Measurements from ENCODE around the gene SCIN. TPM values are rescaled to one million over a fixed set of nuclear protein-coding genes. Genes with fewer than 3 reads are reported as not detected.

The SCIN gene
- total and polyA plus RNA-seq, 2 of the 8 experiments (the other 6 are each of a cell fraction or from before 2014, with no cell fraction given) = 0.47 to 1.9 TPM

DNA sequence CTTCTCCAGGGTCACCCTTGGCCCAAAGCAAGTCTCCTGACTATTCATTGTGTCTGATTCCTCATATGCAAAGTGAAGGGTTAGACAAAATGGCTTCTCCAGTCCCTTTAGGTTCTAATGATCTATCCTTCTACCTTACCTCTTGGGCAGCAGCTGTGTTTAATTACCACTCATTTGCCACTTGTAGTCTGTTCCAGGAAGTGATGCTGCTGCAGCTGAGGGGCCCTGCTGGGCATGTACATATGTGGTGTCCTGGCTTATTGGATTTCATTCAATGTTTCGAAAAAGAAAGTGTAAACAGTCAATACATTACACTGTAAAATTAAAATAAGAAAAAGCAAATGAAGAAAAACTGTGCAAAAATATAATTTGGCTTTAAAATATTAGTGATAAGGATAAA lies 36.6 kb downstream of the SCIN start:
- Histone ChIP-seq H3K27ac (ENCODE audit: low read depth, low read length) (no peak overlapping the region), H3K36me3 (ENCODE audit: control insufficient read depth in 2 of 4, insufficient read depth in 4 of 4, low read length in 3 of 4) (no peaks in the 10 kb centered on the region), H3K27me3 (replicated peaks in 1 of 4; ENCODE audit: control insufficient read depth in 3 of 4, extremely low read depth in 1 of 4, insufficient read depth in 3 of 4, low read length in 3 of 4) (no peaks in the 10 kb centered on the region), H2BK12ac (ENCODE audit: low read depth, low read length) (no peak overlapping the region), H2BK15ac (ENCODE audit: low read length) (no peak overlapping the region), H3K79me2 (ENCODE audit: control insufficient read depth in 1 of 2, insufficient read depth in 2 of 2, low read length in 2 of 2) (no peaks in the 10 kb centered on the region), H4K5ac (ENCODE audit: insufficient read length, low read depth, low read length) (no peak overlapping the region), H4K91ac (replicated peaks; ENCODE audit: insufficient read length, low read length) (no peak overlapping the region), H2AFZ (ENCODE audit: low read length) (peak overlapping the region; percentile 74; the same call in 1 of the 2 replicates), H3K18ac (ENCODE audit: extremely low read depth, low read length) (no peak overlapping the region), H3K79me1 (ENCODE audit: low read depth, low read length) (no peaks in the 10 kb centered on the region), H2AK5ac (ENCODE audit: low read depth, low read length) (no peak overlapping the region), H3K4me1 (replicated peaks in 1 of 4; ENCODE audit: control insufficient read depth in 3 of 4, insufficient read depth in 4 of 4, low read length in 3 of 4) (no peaks in the 10 kb centered on the region), H3K23me2 (ENCODE audit: low read depth, low read length) (no peaks in the 10 kb centered on the region), H2BK5ac (ENCODE audit: low read depth, low read length) (no peak overlapping the region), H3K4ac (replicated peaks; ENCODE audit: insufficient read length, low read depth, low read length) (no peak overlapping the region), H2BK120ac (replicated peaks; ENCODE audit: low read depth, low read length) (no peak overlapping the region), H3K9ac (replicated peaks in 1 of 4; ENCODE audit: extremely low read depth in 1 of 4, low read depth in 3 of 4, low read length in 3 of 4) (no peak overlapping the region), H3K14ac (ENCODE audit: insufficient read length) (no peak overlapping the region), H3K9me3 (ENCODE audit: insufficient read depth in 2 of 2, low read depth in 1 of 2, low read length in 1 of 2) (no peaks in the 10 kb centered on the region), H2BK20ac (ENCODE audit: low read length) (no peak overlapping the region), H3K56ac (replicated peaks; ENCODE audit: insufficient read length, low read depth, low read length) (no peak overlapping the region), H3K4me2 (ENCODE audit: insufficient read depth in 1 of 2, low read depth in 2 of 2, low read length in 2 of 2) (no peak overlapping the region), H3K23ac (ENCODE audit: insufficient read length) (no peak overlapping the region), H4K20me1 (replicated peaks in 1 of 2; ENCODE audit: control insufficient read depth in 1 of 2, insufficient read depth in 2 of 2, low read length in 2 of 2) (no peaks in the 10 kb centered on the region), H4K8ac (ENCODE audit: extremely low read depth, insufficient read depth, low read length) (no peak overlapping the region), H3K4me3 (ENCODE audit: extremely low read depth in 1 of 4, insufficient read depth in 2 of 4, low read depth in 3 of 4, low read length in 4 of 4) (no peak overlapping the region)
- 0 out of 2 replicates have a peak, but pooled peaks have one; percentile 16 for TF ChIP-seq YY1 (IDR thresholded peaks at IDR 0.05; ENCODE audit: low read depth, low read length)
- no peak for TF ChIP-seq TEAD4 (IDR thresholded peaks at IDR 0.05; ENCODE audit: low read depth, low read length)
- ChIA-PET POLR2A (ENCODE audit: partially characterized antibody) (no interaction called here), CTCF (ENCODE audit: partially characterized antibody) (interaction anchor here (0.6 to 1.7 kb wide), 3 partner anchors 17 to 87 kb away, joined by 3 to 4 read pairs (median 3); no protein-coding TSS in a partner anchor)
- DNase-seq (ENCODE audit: low read depth in 1 of 2, low spot score in 2 of 2) (no peak), FAIRE-seq (peak; percentile 24)
- WGBS, 2 experiments (ENCODE audit: extremely low coverage in 1 of 2, insufficient coverage in 1 of 2, insufficient read length in 1 of 2, insufficient replicate concordance in 2 of 2, low coverage in 1 of 2, low lambda C conversion rate in 2 of 2, missing lambda C conversion rate in 1 of 2) = 80% methylated on average over 1 of the region's 1 CpG; no CpG with 5 or more reads in 1 of the 2 experiments
